HG02970 (cell line): ENCODE measurements around the gene ITPRIP.

ENCODE experiments used
- ATAC-seq: cut with Tn5 transposase; IDR thresholded peaks from one replicate; pipeline ENCODE4 v1.9.1; 2021; ENCODE audit warnings: mild to moderate bottlenecking, moderate library complexity, moderate number of reproducible peaks; ENCODE audit not compliant: unreplicated experiment, low FRiP score

Gene ITPRIP

DNA sequence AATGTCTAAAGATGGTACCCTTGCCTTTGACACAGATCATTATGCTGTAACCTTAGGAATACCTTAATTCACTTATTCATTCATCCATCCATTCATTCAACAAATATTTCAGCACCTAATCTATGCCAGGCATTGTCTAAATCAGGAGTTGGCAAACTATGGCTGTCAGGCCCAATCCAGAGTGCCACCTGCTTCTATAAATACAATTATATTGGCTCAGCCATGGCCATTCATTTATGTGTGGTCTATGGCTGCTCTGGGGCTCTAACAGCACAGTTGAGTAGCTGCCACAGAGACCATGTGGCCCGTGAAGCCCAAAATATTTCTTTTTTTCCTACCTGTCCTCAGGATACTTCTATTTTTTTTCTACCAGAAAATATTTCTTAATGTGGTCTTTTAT, 6.0 kb upstream of the ITPRIP start:
- no peak for ATAC-seq

DNA sequence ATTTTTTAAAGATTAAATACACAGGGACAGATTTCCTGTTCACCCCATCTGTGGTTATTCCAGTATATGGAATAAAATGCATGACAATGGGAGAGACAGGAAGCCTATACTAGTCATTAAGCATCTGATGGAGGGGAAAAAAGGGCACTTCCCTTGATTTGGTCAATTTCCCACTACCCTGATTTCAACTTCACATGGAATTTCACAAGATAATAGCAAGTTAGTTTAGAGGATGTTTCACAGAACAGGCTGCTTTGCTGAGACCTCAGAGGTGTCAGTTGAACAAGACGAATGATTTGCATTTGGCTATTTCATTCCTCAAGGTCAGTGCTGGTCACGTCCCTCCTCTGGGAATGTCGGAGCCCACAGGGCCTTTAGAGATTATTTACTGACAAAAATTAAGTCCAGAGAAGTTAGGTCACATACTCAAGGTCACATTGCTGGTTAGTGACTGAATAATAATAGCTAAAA, 4.7 kb upstream of the ITPRIP start:
- ATAC-seq: no peak

- ATAC-seq: no peak
Measured at GRCh38 chr10:104340641-104341040, 2.4 kb upstream of the ITPRIP start.

- no peak for ATAC-seq
Measured at GRCh38 chr10:104340111-104340526, 1.9 kb upstream of the ITPRIP start.

DNA sequence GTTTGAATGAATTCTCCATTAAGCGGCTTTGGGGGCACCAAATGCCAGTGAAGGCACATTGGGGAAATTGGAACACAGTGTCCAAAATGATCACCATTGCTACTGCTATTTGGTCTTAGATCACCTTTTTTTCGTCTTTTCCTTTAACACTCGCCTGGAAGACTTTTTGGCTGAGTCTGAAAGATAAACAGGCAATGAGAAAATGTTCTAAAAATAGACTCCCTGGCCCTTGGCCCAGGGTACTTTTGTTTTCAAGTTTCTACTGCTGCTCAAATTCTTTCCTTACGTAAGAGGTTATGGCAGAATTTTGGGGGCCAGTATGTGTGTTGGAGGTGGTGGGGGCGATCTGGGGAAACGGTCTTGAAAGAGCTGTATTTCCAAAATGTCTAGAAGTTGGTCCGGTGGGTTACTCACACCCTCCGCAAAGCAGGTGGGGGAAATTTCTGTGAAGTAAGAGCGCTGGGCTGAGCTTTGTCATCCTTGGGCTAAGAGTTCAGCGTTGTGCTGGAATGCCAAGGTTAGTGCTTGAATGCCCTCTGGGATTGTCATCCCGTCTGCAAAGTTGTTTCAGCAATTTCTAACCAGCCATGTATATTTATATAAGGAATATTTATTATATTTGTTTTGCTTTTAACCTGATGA, 1.3 kb upstream of the ITPRIP start:
- ATAC-seq: no peak

DNA sequence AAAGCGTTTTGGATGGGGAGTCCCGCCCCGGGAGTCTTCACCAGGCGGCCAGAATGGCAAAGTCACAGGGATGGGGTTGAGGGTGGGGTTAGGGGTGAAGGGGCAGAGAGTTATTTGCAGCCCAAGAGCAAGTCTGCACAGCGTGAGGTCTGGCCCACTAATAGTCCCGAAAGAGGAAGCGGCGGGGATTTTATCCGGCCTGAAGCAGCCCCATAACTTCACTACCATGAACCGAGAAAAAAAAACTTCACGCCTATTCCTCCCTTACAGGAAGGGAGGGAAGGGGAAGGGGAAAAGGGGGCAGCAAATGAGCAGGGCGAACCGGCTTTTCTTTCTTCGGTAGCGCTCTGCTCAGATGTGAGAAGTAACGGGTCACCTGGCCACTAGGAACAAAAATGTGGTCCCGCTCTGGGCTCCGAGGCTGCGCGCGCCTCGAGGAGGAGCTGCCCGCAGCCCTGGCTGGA, 712 bp downstream of the ITPRIP start:
- peak; percentile 27 for ATAC-seq

GRCh38 chr10:104336821-104337467, 1.3 kb downstream of the ITPRIP start:
- ATAC-seq: no peak

GRCh38 chr10:104334965-104335650, 3.2 kb downstream of the ITPRIP start:
- no peak for ATAC-seq

- no peak for ATAC-seq
Measured at GRCh38 chr10:104334561-104334960, 3.7 kb downstream of the ITPRIP start.

DNA sequence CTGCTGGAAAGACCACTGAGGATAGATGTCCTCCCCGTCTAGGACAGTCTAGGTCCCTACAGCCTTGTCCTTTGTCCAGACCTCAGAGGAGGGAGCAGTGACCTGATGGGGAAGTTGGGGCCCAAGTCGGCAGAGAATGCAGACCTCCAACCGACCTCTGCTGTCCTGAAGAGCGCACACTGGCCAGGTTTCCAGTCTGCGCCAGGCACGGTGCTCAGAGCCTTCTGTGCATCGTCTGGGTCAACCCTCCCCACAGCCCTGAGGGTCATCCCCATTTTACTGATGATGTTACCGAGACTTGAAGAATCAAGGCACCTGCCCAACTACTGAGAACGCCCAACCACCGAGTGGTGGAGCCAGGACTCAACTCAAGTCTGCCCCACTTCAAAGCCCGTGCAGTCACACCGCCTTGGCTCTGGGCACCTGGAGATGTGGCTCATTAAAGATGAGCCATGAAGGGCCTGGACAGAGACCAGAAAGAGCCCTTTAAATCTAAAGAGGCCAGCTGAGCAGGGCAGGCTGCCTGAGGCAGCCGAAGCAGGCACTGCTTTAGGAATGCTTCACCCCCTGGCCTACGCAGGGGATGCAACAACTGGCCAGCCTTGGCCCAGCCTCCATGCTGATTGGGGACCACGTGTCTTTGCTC, 4.4 kb downstream of the ITPRIP start:
- ATAC-seq: no peak

DNA sequence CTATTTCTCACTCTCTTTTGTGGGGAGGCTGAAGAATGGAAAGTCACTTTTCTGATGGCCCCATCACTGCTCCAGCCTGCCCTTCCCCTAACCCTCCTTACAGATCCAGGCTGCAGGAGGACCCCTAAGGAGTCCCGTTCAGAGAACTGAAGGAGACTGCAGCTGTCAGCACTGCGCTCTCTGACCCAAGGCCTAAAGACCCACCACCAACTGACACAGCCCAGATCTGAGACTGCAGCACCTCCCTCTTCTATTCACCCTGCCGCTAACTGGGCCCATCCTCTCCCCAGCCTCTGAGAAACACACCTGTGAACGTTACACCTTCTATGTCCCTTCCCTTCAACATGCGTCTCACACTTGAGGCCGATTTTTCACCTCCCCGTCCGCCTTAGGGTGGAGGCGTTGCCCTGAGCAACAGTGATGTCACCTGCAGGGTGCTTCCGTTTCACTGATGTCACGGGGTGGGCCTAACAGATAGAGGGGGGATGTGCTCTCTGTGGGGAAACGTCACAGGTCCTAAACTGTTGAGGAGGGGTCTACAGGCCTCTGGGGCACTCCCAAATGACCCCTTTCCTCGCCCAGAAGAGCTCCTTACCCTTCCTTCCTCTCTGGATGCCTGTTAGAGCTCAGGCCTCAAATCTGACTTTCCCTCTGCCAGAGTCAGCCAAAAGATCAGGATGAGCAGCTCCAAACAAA, 5.1 kb downstream of the ITPRIP start:
- no peak for ATAC-seq

DNA sequence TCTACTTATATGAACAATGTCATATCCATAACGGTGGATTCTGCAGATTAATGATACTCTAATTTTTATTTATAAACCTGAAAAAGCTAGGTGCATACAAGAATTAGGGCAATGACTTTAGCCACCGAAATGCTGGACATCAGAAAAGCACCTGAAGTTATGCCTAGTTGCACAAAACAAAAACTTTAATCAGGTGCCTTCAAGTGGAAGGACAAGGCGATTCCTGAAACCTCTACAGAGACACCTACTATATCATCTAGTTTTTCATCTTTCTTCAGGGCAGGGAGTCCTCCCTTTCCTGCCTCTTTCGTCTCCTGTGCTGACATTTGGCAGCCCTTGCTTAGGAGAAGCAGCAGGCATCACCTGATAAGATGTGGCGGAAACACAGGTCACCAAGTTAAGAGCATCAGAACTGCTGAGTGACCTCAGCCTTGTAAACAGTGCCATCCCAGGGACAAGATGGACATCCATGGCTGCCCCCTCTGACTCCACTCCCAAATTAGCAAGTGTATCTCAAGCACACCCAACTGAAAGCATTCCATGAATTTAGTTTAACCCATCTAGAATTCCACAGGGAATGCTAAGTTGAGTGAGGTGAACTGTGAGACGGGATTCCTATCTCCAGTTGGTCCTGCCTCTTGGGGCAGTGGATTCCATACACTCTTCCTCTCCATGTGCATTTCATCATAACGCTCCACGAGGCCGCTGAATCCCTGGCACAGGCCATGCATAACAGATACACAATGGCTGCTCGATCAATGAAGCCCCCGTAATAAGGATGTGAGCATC, 5.8 kb downstream of the ITPRIP start:
- no peak for ATAC-seq

GRCh38 chr10:104331208-104331838, 6.9 kb downstream of the ITPRIP start:
- ATAC-seq: no peak

- no peak for ATAC-seq
Measured at GRCh38 chr10:104330168-104331110, 7.8 kb downstream of the ITPRIP start.

- ATAC-seq: no peak
Measured at GRCh38 chr10:104329735-104330134, 8.5 kb downstream of the ITPRIP start.

GRCh38 chr10:104328896-104329710, 9.2 kb downstream of the ITPRIP start:
- ATAC-seq: no peak

DNA sequence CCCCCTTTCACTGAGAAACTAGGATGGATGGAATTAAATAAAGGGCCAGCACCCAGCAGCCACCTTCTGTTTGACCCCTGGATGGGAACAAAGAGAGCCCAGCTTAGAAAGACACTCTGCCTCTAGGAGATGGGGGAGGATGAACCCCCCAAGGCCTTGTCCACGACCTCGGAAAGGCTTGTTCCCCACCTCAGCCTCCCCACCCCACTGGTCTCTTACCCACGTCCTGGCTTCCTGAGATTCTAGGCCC, 9.7 kb downstream of the ITPRIP start:
- no peak for ATAC-seq
